Measurements from ENCODE around the gene TACC3. TPM values are rescaled to one million over a fixed set of nuclear protein-coding genes. Genes with fewer than 3 reads are reported as not detected.

TACC3 gene
- total RNA-seq, 5 donors from 2014 or later (not counting 1 experiment from before 2014, with no cell fraction given), result 100 to 138 (median 127) TPM

DNA sequence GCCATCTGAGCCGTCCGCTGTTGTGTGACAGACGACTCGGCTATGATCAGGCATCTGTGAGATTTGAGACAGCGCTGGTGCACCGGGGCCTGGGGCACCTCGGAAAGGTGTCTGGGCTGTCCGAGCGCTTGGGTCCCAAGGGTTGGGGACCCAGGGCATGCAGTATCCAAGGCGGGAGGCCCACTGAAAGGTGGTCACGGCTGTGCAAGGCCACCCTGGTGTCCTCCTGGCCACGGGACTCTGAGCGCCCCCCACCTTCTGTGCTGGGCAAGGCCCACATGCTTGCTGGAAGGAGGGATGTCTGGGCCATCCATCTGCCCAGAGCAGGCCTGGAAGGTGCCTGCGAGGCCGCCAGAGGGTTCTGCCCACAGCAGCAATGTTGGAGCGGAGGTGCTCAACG lies 19.9 kb downstream of the TACC3 start:
- H3K4me3 Mint-ChIP-seq, result no peak overlapping the region
- H3K9me3 Mint-ChIP-seq, result peaks cover 0 to 7% (median 6%) of the 10 kb centered on the region in 3 donors
- Histone ChIP-seq H3K36me3 (ENCODE audit: control insufficient read depth in 2 of 2, extremely low read depth in 1 of 2, insufficient read depth in 1 of 2, low read length in 1 of 2) (peaks cover 34 to 70% of the 10 kb centered on the region in 2 donors), H3K27me3 (replicated peaks in 1 of 2; ENCODE audit: control insufficient read depth in 2 of 2, extremely low read depth in 1 of 2, insufficient read depth in 2 of 2, low read length in 1 of 2) (no peaks in the 10 kb centered on the region), H3K27ac (ENCODE audit: low read length) (no peak overlapping the region), H3K9me3 (no peaks in the 10 kb centered on the region), H3K4me3 (ENCODE audit: control insufficient read depth in 1 of 2, extremely low read depth in 1 of 2, low read length in 1 of 2) (no peak overlapping the region), H3K4me1 (ENCODE audit: control insufficient read depth in 1 of 2, extremely low read depth in 1 of 2, insufficient read depth in 2 of 2, low read length in 2 of 2) (peaks cover 0 to 4% of the 10 kb centered on the region in 2 experiments)
- no peaks in the 10 kb centered on the region for H3K4me1 Mint-ChIP-seq
- DNase-seq, result no peak
- peaks cover 41% of the 10 kb centered on the region for H3K36me3 Mint-ChIP-seq
- ChIA-PET CTCF (no interaction called here), POLR2A (interaction anchor here in 1 of 2 donors (0.6 kb wide), 1 partner anchor 169 kb away, joined by 3 read pairs; no protein-coding TSS in a partner anchor)
- H3K27ac Mint-ChIP-seq, result no peak overlapping the region
- ATAC-seq (replicated peaks in 1 of 4), result no peak
- 93% methylated on average over 17 of the region's 17 CpGs for WGBS (ENCODE audit: insufficient coverage)
- no peaks in the 10 kb centered on the region for H3K27me3 Mint-ChIP-seq

DNA sequence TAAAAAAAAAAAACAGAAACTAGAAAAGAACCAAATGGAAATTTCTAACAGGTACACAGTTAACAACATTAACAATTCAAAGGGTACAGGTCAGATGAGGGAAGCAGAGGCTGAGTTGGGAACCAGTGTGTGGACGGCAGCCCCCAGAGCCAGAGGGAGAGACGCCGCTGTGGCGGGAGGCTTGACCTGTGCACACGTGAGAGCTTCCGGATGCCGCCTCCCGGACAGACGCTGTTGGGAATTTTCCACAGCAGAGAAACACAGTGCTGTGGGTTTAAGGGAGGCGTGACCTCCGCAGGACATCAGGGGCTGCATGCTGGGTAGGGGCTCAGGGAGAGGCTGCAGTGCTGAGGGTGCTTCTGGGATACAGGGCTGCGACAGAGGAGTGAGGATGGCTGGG lies 22.2 kb downstream of the TACC3 start:
- peaks cover 0 to 4% (median 4%) of the 10 kb centered on the region in 3 donors for H3K9me3 Mint-ChIP-seq
- H3K4me1 Mint-ChIP-seq, result no peaks in the 10 kb centered on the region
- no peak overlapping the region for H3K4me3 Mint-ChIP-seq
- POLR2A ChIA-PET, result interaction anchor here in 1 of 2 donors (0.6 kb wide), 1 partner anchor 35 kb away, joined by 3 read pairs; no protein-coding TSS in a partner anchor
- Histone ChIP-seq H3K27ac (ENCODE audit: low read length) (no peak overlapping the region), H3K4me1 (ENCODE audit: control insufficient read depth in 1 of 2, extremely low read depth in 1 of 2, insufficient read depth in 2 of 2, low read length in 2 of 2) (peaks cover 0 to 12% of the 10 kb centered on the region in 2 experiments), H3K27me3 (replicated peaks in 1 of 2; ENCODE audit: control insufficient read depth in 2 of 2, extremely low read depth in 1 of 2, insufficient read depth in 2 of 2, low read length in 1 of 2) (peaks cover 0 to 6% of the 10 kb centered on the region in 2 experiments), H3K9me3 (no peaks in the 10 kb centered on the region), H3K36me3 (ENCODE audit: control insufficient read depth in 2 of 2, extremely low read depth in 1 of 2, insufficient read depth in 1 of 2, low read length in 1 of 2) (peaks cover 20 to 47% of the 10 kb centered on the region in 2 donors), H3K4me3 (ENCODE audit: control insufficient read depth in 1 of 2, extremely low read depth in 1 of 2, low read length in 1 of 2) (no peak overlapping the region)
- H3K36me3 Mint-ChIP-seq, result peaks cover 23% of the 10 kb centered on the region
- ATAC-seq (replicated peaks in 1 of 4) (no peak), DNase-seq (no peak)
- 84% methylated on average over 12 of the region's 12 CpGs for WGBS (ENCODE audit: insufficient coverage)
- H3K27me3 Mint-ChIP-seq, result no peaks in the 10 kb centered on the region
- H3K27ac Mint-ChIP-seq, result peak overlapping the region in 1 of 2 donors; percentile 17
- CTCF ChIA-PET, result no interaction called here

DNA sequence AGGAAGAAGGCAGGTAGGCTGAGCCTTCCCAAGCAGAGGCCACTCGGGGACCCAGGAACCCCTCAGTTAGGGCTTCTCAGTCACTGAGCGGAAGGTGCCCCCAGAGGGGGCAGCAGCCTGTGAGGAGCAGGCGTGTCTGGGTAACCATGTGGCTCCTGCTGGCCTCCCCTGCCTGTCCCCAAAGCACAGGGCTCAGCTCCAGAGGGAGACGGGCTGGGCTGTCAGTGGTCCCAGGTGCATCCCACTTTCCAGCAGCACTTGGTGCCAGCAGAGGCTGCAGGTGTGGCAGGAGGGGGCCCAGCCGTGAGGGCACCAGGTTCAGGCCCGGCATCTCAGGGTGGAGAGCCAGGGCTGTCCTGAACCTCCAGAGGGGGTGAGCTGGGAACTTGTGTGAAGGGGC lies 22.7 kb downstream of the TACC3 start:
- no peaks in the 10 kb centered on the region for H3K4me1 Mint-ChIP-seq
- DNase-seq (no peak), ATAC-seq (replicated peaks in 1 of 4) (no peak)
- H3K4me1 ChIP-seq (ENCODE audit: control insufficient read depth in 1 of 2, extremely low read depth in 1 of 2, insufficient read depth in 2 of 2, low read length in 2 of 2), result peaks cover 0 to 14% of the 10 kb centered on the region in 2 experiments
- no peak overlapping the region for H3K4me3 Mint-ChIP-seq
- WGBS (ENCODE audit: insufficient coverage), result 91% methylated on average over 5 of the region's 6 CpGs
- ChIA-PET POLR2A (no interaction called here), CTCF (no interaction called here)
- H3K36me3 Mint-ChIP-seq, result peaks cover 19% of the 10 kb centered on the region
- no peak overlapping the region for H3K27ac ChIP-seq (ENCODE audit: low read length)
- H3K4me3 ChIP-seq (ENCODE audit: control insufficient read depth in 1 of 2, extremely low read depth in 1 of 2, low read length in 1 of 2), result no peak overlapping the region
- no peaks in the 10 kb centered on the region for H3K9me3 ChIP-seq
- peaks cover 0 to 6% of the 10 kb centered on the region in 2 experiments for H3K27me3 ChIP-seq (replicated peaks in 1 of 2; ENCODE audit: control insufficient read depth in 2 of 2, extremely low read depth in 1 of 2, insufficient read depth in 2 of 2, low read length in 1 of 2)
- no peaks in the 10 kb centered on the region for H3K27me3 Mint-ChIP-seq
- H3K9me3 Mint-ChIP-seq, result no peaks in the 10 kb centered on the region
- peaks cover 20 to 45% of the 10 kb centered on the region in 2 donors for H3K36me3 ChIP-seq (ENCODE audit: control insufficient read depth in 2 of 2, extremely low read depth in 1 of 2, insufficient read depth in 1 of 2, low read length in 1 of 2)
- H3K27ac Mint-ChIP-seq, result no peak overlapping the region

DNA sequence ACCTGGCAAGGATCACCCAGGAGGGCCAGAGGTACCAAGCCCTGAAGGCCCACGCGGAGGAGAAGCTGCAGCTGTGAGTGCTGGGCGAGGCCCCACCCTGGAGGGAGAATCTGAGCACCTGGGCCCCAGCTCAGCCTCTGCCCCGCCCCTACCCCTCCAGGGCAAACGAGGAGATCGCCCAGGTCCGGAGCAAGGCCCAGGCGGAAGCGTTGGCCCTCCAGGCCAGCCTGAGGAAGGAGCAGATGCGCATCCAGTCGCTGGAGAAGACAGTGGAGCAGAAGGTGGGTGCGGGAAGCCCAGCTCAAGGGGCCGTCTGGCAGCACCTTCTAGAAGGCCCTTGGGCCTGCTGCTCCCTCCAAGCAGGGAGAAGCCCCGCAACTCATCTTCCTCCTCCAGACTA lies 23.2 kb downstream of the TACC3 start:
- H3K27ac ChIP-seq (ENCODE audit: low read length), result no peak overlapping the region
- ChIA-PET CTCF (interaction anchor here in 1 of 2 donors (0.5 kb wide), 1 partner anchor 308 kb away, joined by 4 read pairs; no protein-coding TSS in a partner anchor), POLR2A (no interaction called here)
- Mint-ChIP-seq H3K27ac (no peak overlapping the region), H3K9me3 (no peaks in the 10 kb centered on the region), H3K27me3 (no peaks in the 10 kb centered on the region), H3K4me3 (no peak overlapping the region), H3K36me3 (peaks cover 15% of the 10 kb centered on the region), H3K4me1 (no peaks in the 10 kb centered on the region)
- no peaks in the 10 kb centered on the region for H3K9me3 ChIP-seq
- H3K4me3 ChIP-seq (ENCODE audit: control insufficient read depth in 1 of 2, extremely low read depth in 1 of 2, low read length in 1 of 2), result no peak overlapping the region
- 91% methylated on average over 9 of the region's 14 CpGs for WGBS (ENCODE audit: insufficient coverage)
- peaks cover 0 to 9% of the 10 kb centered on the region in 2 experiments for H3K27me3 ChIP-seq (replicated peaks in 1 of 2; ENCODE audit: control insufficient read depth in 2 of 2, extremely low read depth in 1 of 2, insufficient read depth in 2 of 2, low read length in 1 of 2)
- no peak for DNase-seq
- no peak for ATAC-seq (replicated peaks in 1 of 4)
- peaks cover 20 to 39% of the 10 kb centered on the region in 2 donors for H3K36me3 ChIP-seq (ENCODE audit: control insufficient read depth in 2 of 2, extremely low read depth in 1 of 2, insufficient read depth in 1 of 2, low read length in 1 of 2)
- H3K4me1 ChIP-seq (ENCODE audit: control insufficient read depth in 1 of 2, extremely low read depth in 1 of 2, insufficient read depth in 2 of 2, low read length in 2 of 2), result peaks cover 0 to 14% of the 10 kb centered on the region in 2 experiments

DNA sequence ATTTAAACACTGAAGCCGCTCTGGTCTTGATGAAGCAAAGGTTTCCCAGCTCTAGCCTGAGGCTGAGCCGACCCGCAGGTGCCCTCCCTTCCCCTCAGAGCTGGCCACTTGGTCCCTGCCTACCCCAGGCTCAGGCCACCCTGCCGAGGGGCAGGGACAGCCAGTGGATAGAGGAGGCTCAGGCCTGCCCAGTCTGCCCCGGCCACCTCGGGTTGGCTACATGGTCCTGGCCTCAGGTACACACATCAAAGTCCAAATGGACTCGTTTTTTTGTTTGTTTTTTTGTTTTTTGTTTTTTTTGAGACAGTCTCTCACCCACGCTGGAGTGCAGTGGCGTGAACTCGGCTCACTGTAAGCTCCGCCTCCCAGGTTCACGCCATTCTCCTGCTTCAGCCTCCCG lies 23.8 kb downstream of the TACC3 start:
- no peaks in the 10 kb centered on the region for H3K27me3 Mint-ChIP-seq
- POLR2A ChIA-PET, result interaction anchor here in 1 of 2 donors (0.6 kb wide), 2 partner anchors 22 to 63 kb away, joined by 5 to 10 read pairs; no protein-coding TSS in a partner anchor

DNA sequence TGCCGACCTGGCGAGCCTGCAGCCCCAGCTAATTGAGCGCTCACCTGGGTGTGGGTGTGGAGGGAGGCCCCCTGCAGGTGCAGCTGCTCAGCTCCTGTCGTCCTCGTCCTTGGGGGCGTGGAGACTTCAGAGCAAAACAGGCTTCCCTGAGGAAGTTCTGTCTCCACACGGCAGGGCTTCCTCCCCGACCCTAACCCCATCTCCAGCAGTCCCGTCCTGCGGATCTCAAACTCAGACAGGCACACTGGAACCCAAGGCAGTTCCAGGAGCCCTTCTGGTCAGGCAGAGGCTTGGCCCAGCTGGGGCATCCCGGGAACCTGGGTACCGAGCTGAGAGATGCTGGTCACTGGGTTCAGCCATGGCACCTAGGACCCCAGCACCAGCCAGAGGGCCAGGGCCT lies 24.4 kb downstream of the TACC3 start:
- DNase-seq (no peak), ATAC-seq (replicated peaks in 1 of 4) (peak in 1 of 4 experiments; percentile 5)
- POLR2A ChIA-PET, result interaction anchor here in 1 of 2 donors (0.6 kb wide), 2 partner anchors 22 to 64 kb away, joined by 5 to 10 read pairs; no protein-coding TSS in a partner anchor
- no peak overlapping the region for H3K4me3 ChIP-seq (ENCODE audit: control insufficient read depth in 1 of 2, extremely low read depth in 1 of 2, low read length in 1 of 2)
- H3K9me3 Mint-ChIP-seq, result no peaks in the 10 kb centered on the region
- H3K27me3 Mint-ChIP-seq, result peaks cover 0 to 2% of the 10 kb centered on the region in 2 donors
- H3K4me1 Mint-ChIP-seq, result peaks cover 0 to 2% (median 0%) of the 10 kb centered on the region in 3 donors
- peaks cover 0 to 16% of the 10 kb centered on the region in 2 experiments for H3K27me3 ChIP-seq (replicated peaks in 1 of 2; ENCODE audit: control insufficient read depth in 2 of 2, extremely low read depth in 1 of 2, insufficient read depth in 2 of 2, low read length in 1 of 2)
- CTCF ChIA-PET, result no interaction called here
- WGBS (ENCODE audit: insufficient coverage), result 88% methylated on average over 9 of the region's 12 CpGs
- H3K36me3 Mint-ChIP-seq, result peaks cover 13% of the 10 kb centered on the region
- peaks cover 16 to 28% of the 10 kb centered on the region in 2 donors for H3K36me3 ChIP-seq (ENCODE audit: control insufficient read depth in 2 of 2, extremely low read depth in 1 of 2, insufficient read depth in 1 of 2, low read length in 1 of 2)
- no peak overlapping the region for H3K4me3 Mint-ChIP-seq
- no peak overlapping the region for H3K27ac ChIP-seq (ENCODE audit: low read length)
- H3K27ac Mint-ChIP-seq, result no peak overlapping the region
- H3K4me1 ChIP-seq (ENCODE audit: control insufficient read depth in 1 of 2, extremely low read depth in 1 of 2, insufficient read depth in 2 of 2, low read length in 2 of 2), result peaks cover 0 to 14% of the 10 kb centered on the region in 2 experiments
- H3K9me3 ChIP-seq, result no peaks in the 10 kb centered on the region

More for the DNA sequence above, 23.8 kb downstream of the TACC3 start:
- Histone ChIP-seq H3K27ac (ENCODE audit: low read length) (no peak overlapping the region), H3K4me1 (ENCODE audit: control insufficient read depth in 1 of 2, extremely low read depth in 1 of 2, insufficient read depth in 2 of 2, low read length in 2 of 2) (peaks cover 0 to 14% of the 10 kb centered on the region in 2 experiments), H3K4me3 (ENCODE audit: control insufficient read depth in 1 of 2, extremely low read depth in 1 of 2, low read length in 1 of 2) (no peak overlapping the region), H3K27me3 (replicated peaks in 1 of 2; ENCODE audit: control insufficient read depth in 2 of 2, extremely low read depth in 1 of 2, insufficient read depth in 2 of 2, low read length in 1 of 2) (peaks cover 0 to 12% of the 10 kb centered on the region in 2 experiments), H3K9me3 (no peaks in the 10 kb centered on the region), H3K36me3 (ENCODE audit: control insufficient read depth in 2 of 2, extremely low read depth in 1 of 2, insufficient read depth in 1 of 2, low read length in 1 of 2) (peaks cover 20 to 34% of the 10 kb centered on the region in 2 donors)
- Mint-ChIP-seq H3K27ac (no peak overlapping the region), H3K4me3 (no peak overlapping the region), H3K4me1 (no peaks in the 10 kb centered on the region), H3K36me3 (peaks cover 15% of the 10 kb centered on the region), H3K9me3 (no peaks in the 10 kb centered on the region)
- DNase-seq, result no peak
- WGBS (ENCODE audit: insufficient coverage), result 85% methylated on average over 4 of the region's 13 CpGs
- CTCF ChIA-PET, result interaction anchor here in 1 of 2 donors (0.5 kb wide), 1 partner anchor 307 kb away, joined by 4 read pairs; no protein-coding TSS in a partner anchor
- no peak for ATAC-seq (replicated peaks in 1 of 4)
